Left hindlimb (tissue), 1 donor: ENCODE data around the gene HOXA9.

Experiments
- DNase-seq: peaks from one replicate; pipeline ENCODE4 v3.0.0-alpha.2; 2018

The HOXA9 gene

GRCh38 chr7:27175626-27176523 is 10.5 kb upstream of the HOXA9 start:
- DNase-seq: peak; percentile 62

- peak; percentile 81 for DNase-seq
Observed at GRCh38 chr7:27174874-27175625, 9.7 kb upstream of the HOXA9 start.

GRCh38 chr7:27173956-27174873 is 8.9 kb upstream of the HOXA9 start, which contains the start of gene HOXA10:
TSS of gene HOXA10 (minus strand) at chr7:27174320. CDS start at chr7:27174306, 14 bp downstream.
- DNase-seq: peak; percentile 91

- peak; percentile 59 for DNase-seq
Observed at GRCh38 chr7:27173511-27173955, 8.2 kb upstream of the HOXA9 start.

- peak; percentile 86 for DNase-seq
Observed at GRCh38 chr7:27172823-27173510, 7.6 kb upstream of the HOXA9 start.

GRCh38 chr7:27172315-27172774 is 7.0 kb upstream of the HOXA9 start:
- DNase-seq: no peak

GRCh38 chr7:27171637-27172314 is 6.4 kb upstream of the HOXA9 start:
- peak; percentile 67 for DNase-seq

GRCh38 chr7:27171325-27171636 is 5.9 kb upstream of the HOXA9 start:
- DNase-seq: peak; percentile 62

- no peak for DNase-seq
Observed at GRCh38 chr7:27170426-27171324, 5.3 kb upstream of the HOXA9 start.

GRCh38 chr7:27169658-27170425 is 4.5 kb upstream of the HOXA9 start:
- peak; percentile 81 for DNase-seq

GRCh38 chr7:27168265-27168947 is 3.1 kb upstream of the HOXA9 start:
- peak; percentile 85 for DNase-seq

GRCh38 chr7:27167916-27168264 is 2.6 kb upstream of the HOXA9 start:
- no peak for DNase-seq

- DNase-seq: peak; percentile 76
Observed at GRCh38 chr7:27166531-27167505, 1.5 kb upstream of the HOXA9 start.

GRCh38 chr7:27165996-27166530 is 726 bp upstream of the HOXA9 start:
- no peak for DNase-seq

- peak; percentile 66 for DNase-seq
Observed at GRCh38 chr7:27164367-27165088, 809 bp downstream of the HOXA9 start.

GRCh38 chr7:27164045-27164366 is 1.3 kb downstream of the HOXA9 start:
- no peak for DNase-seq
